IPS-15b (cell line): ENCODE measurements around the gene NR2E3.

Experiments used
- H3K27me3 ChIP-seq: one replicate; pipeline ENCODE4 v1.6.1; 2013; ENCODE audit warnings: low read length; ENCODE audit not compliant: control insufficient read depth, insufficient read depth
- H3K36me3 ChIP-seq: one replicate; pipeline ENCODE4 v1.6.1; 2013; ENCODE audit warnings: low read length; ENCODE audit not compliant: control insufficient read depth, insufficient read depth
- H3K4me1 ChIP-seq: one replicate; pipeline ENCODE4 v1.6.1; 2013; ENCODE audit warnings: mild to moderate bottlenecking, low read length; ENCODE audit not compliant: control insufficient read depth, insufficient read depth
- H3K4me3 ChIP-seq: one replicate; pipeline ENCODE4 v1.5.1; 2013; ENCODE audit warnings: low read depth, low read length
- H3K9ac ChIP-seq: one replicate; pipeline ENCODE4 v1.6.1; 2013; ENCODE audit warnings: low read depth, mild to moderate bottlenecking, low read length
- H3K9me3 ChIP-seq: one replicate; pipeline ENCODE4 v1.6.1; 2013; ENCODE audit warnings: mild to moderate bottlenecking, low read length; ENCODE audit not compliant: control insufficient read depth, insufficient read depth

Gene NR2E3

GRCh38 chr15:71810256-71811035, at the start of gene NR2E3:
Gene NR2E3, plus strand, starts transcription at chr15:71810554. Its CDS starts 190 bp downstream, at chr15:71810744.
- Histone ChIP-seq H3K4me1 (peaks cover 17% of the 10 kb centered on the region), H3K36me3 (no peaks in the 10 kb centered on the region), H3K9me3 (no peaks in the 10 kb centered on the region), H3K9ac (no peak within 1 kb of the TSS), H3K27me3 (no peaks in the 10 kb centered on the region), H3K4me3 (no peak within 1 kb of the TSS)

- Histone ChIP-seq H3K36me3 (no peaks in the 10 kb centered on the region), H3K4me1 (no peaks in the 10 kb centered on the region), H3K9me3 (no peaks in the 10 kb centered on the region), H3K27me3 (no peaks in the 10 kb centered on the region), H3K4me3 (no peak overlapping the region), H3K9ac (no peak overlapping the region)
These were observed 49.5 kb upstream of the NR2E3 start for GRCh38 chr15:71760852-71761251.

- H3K4me3 ChIP-seq: no peak overlapping the region
- H3K4me1 ChIP-seq: no peaks in the 10 kb centered on the region
- H3K27me3 ChIP-seq: no peaks in the 10 kb centered on the region
- H3K36me3 ChIP-seq: no peaks in the 10 kb centered on the region
- H3K9ac ChIP-seq: no peak overlapping the region
- H3K9me3 ChIP-seq: no peaks in the 10 kb centered on the region
These were observed 48.7 kb upstream of the NR2E3 start for GRCh38 chr15:71761649-71762048.

- H3K4me1 ChIP-seq: no peaks in the 10 kb centered on the region
- H3K27me3 ChIP-seq: no peaks in the 10 kb centered on the region
- H3K9me3 ChIP-seq: no peaks in the 10 kb centered on the region
- no peak overlapping the region for H3K4me3 ChIP-seq
- no peak overlapping the region for H3K9ac ChIP-seq
- H3K36me3 ChIP-seq: no peaks in the 10 kb centered on the region
These were observed 42.2 kb upstream of the NR2E3 start for GRCh38 chr15:71768184-71768583.

- no peaks in the 10 kb centered on the region for H3K4me1 ChIP-seq
- no peaks in the 10 kb centered on the region for H3K27me3 ChIP-seq
- H3K9ac ChIP-seq: no peak overlapping the region
- H3K4me3 ChIP-seq: no peak overlapping the region
- H3K36me3 ChIP-seq: no peaks in the 10 kb centered on the region
- no peaks in the 10 kb centered on the region for H3K9me3 ChIP-seq
These were observed 37.0 kb upstream of the NR2E3 start for GRCh38 chr15:71773206-71773859.

GRCh38 chr15:71775856-71776255, 34.5 kb upstream of the NR2E3 start:
- Histone ChIP-seq H3K27me3 (no peaks in the 10 kb centered on the region), H3K36me3 (no peaks in the 10 kb centered on the region), H3K9ac (no peak overlapping the region)

GRCh38 chr15:71776304-71776703, 34.0 kb upstream of the NR2E3 start:
- Histone ChIP-seq H3K9me3 (no peaks in the 10 kb centered on the region), H3K9ac (no peak overlapping the region), H3K27me3 (no peaks in the 10 kb centered on the region), H3K4me3 (no peak overlapping the region), H3K36me3 (no peaks in the 10 kb centered on the region), H3K4me1 (peaks cover 3% of the 10 kb centered on the region)

More at GRCh38 chr15:71775856-71776255, 34.5 kb upstream of the NR2E3 start:
- no peak overlapping the region for H3K4me3 ChIP-seq
- no peaks in the 10 kb centered on the region for H3K9me3 ChIP-seq
- peaks cover 3% of the 10 kb centered on the region for H3K4me1 ChIP-seq

- no peaks in the 10 kb centered on the region for H3K36me3 ChIP-seq
- H3K9ac ChIP-seq: no peak overlapping the region
- H3K9me3 ChIP-seq: no peaks in the 10 kb centered on the region
- peaks cover 3% of the 10 kb centered on the region for H3K4me1 ChIP-seq
- H3K4me3 ChIP-seq: no peak overlapping the region
- no peaks in the 10 kb centered on the region for H3K27me3 ChIP-seq
These were observed 33.0 kb upstream of the NR2E3 start for GRCh38 chr15:71777216-71777943.

- peaks cover 3% of the 10 kb centered on the region for H3K4me1 ChIP-seq
- H3K9ac ChIP-seq: no peak overlapping the region
- H3K9me3 ChIP-seq: no peaks in the 10 kb centered on the region
- H3K27me3 ChIP-seq: no peaks in the 10 kb centered on the region
- no peak overlapping the region for H3K4me3 ChIP-seq
- H3K36me3 ChIP-seq: no peaks in the 10 kb centered on the region
These were observed 31.1 kb upstream of the NR2E3 start for GRCh38 chr15:71779073-71779797.

GRCh38 chr15:71780115-71780976, 30.0 kb upstream of the NR2E3 start:
- Histone ChIP-seq H3K4me1 (peaks cover 3% of the 10 kb centered on the region), H3K36me3 (no peaks in the 10 kb centered on the region), H3K9ac (no peak overlapping the region), H3K4me3 (no peak overlapping the region), H3K27me3 (no peaks in the 10 kb centered on the region), H3K9me3 (no peaks in the 10 kb centered on the region)
